ENCODE measurements around the gene PDIK1L.

GRCh38 chr1:26159743-26160039 lies 48.1 kb downstream of the PDIK1L start:
- TF ChIP-seq CTCF (conservative IDR thresholded peaks at IDR 0.05; ENCODE audit: low read length) (no peak), EZH2phosphoT487 (IDR thresholded peaks at IDR 0.05; ENCODE audit: borderline replicate concordance, low read depth, low read length) (no peak)

All from OCI-LY7 (cell line).